Endothelial cell of umbilical vein (primary cell): ENCODE results near the gene ARHGAP30. TPM values are rescaled to one million over a fixed set of nuclear protein-coding genes. Genes with fewer than 3 reads are reported as not detected.

ENCODE experiments used
- BruUV-seq: library from RNA; stranded (reverse); fragments of 400-500 nt; replicated peaks from 2 replicates; lab custom pipeline; 2021; lab: Mats Ljungman, UMichigan
- CTCF ChIA-PET: fragments of 300-600, 350-600 bp; sonication (Branson Sonifier 250); formaldehyde crosslinking; loops from one replicate; lab custom pipeline; 2021; ENCODE audit warnings: antibody characterized with exemption, inconsistent platforms; lab: Charles Lee
- POLR2A ChIA-PET: fragments of 300-600, 350-600 bp; sonication (Branson Sonifier 250); formaldehyde crosslinking; loops from one replicate; lab custom pipeline; 2021; ENCODE audit warnings: antibody characterized with exemption, inconsistent platforms; lab: Charles Lee
- DNase-seq: peaks from one replicate; pipeline ENCODE4 v3.0.0-alpha.2; 2011; ENCODE audit warnings: low read depth, low spot score
- FAIRE-seq: peaks from 2 replicates; lab custom pipeline; 2011; peaks lifted over from hg19 to GRCh38; lab: Jason Lieb, UNC
- H2AFZ ChIP-seq: 2 replicates; pipeline ENCODE4 v1.6.0; 2012; ENCODE audit warnings: low read depth, low read length, control low read depth, inconsistent platforms
- H3K27ac ChIP-seq: 2 replicates; pipeline ENCODE4 v1.5.1; 2011; ENCODE audit warnings: low read depth, mild to moderate bottlenecking, control low read depth, low read length, moderate library complexity; ENCODE audit not compliant: insufficient read depth
- H3K27me3 ChIP-seq, 2 experiments: 2 replicates each; pipeline versions ENCODE4 v1.6.0 to v1.6.1; 2011; ENCODE audit warnings: low read length in 2 of 2, mixed read lengths in 1 of 2; ENCODE audit not compliant: control insufficient read depth in 2 of 2, insufficient read depth in 2 of 2
- H3K36me3 ChIP-seq, 2 experiments: 2 replicates in 1 of 2; 3 replicates in 1 of 2; pipeline ENCODE4 v1.5.1; 2011; ENCODE audit warnings: low read length in 2 of 2, mild to moderate bottlenecking in 1 of 2, moderate library complexity in 1 of 2; ENCODE audit not compliant: control insufficient read depth in 2 of 2, insufficient read depth in 2 of 2; ENCODE audit errors: extremely low read depth in 1 of 2
- H3K4me1 ChIP-seq: 3 replicates; pipeline ENCODE4 v1.5.1; 2011; ENCODE audit warnings: mild to moderate bottlenecking, low read length; ENCODE audit not compliant: control insufficient read depth, insufficient read depth; ENCODE audit errors: extremely low read depth
- H3K4me2 ChIP-seq: 2 replicates; pipeline ENCODE4 v1.6.1; 2011; ENCODE audit warnings: low read length, control low read depth, mixed read lengths; ENCODE audit not compliant: insufficient read depth
- H3K4me3 ChIP-seq, 3 experiments: fragments of 200-600 bp in 1 of 3; sonication (generic), shearing (Covaris generic) in 1 of 3; replicated peaks in 1 of 3; 2 replicates each; pipeline ENCODE4 v1.5.1; 2011 to 2016; ENCODE audit warnings: control low read depth in 3 of 3, low read length in 3 of 3, mild to moderate bottlenecking in 2 of 3, inconsistent platforms in 1 of 3, low read depth in 1 of 3, moderate library complexity in 1 of 3; ENCODE audit not compliant: insufficient read depth in 1 of 3
- H3K79me2 ChIP-seq: 2 replicates; pipeline ENCODE4 v1.6.0; 2012; ENCODE audit warnings: low read length, inconsistent platforms; ENCODE audit not compliant: control insufficient read depth, insufficient read depth
- H3K9ac ChIP-seq: replicated peaks from 2 replicates; pipeline ENCODE3; 2011; ENCODE audit warnings: low read length, control low read depth; ENCODE audit not compliant: insufficient read depth; ENCODE audit errors: extremely low read depth
- H3K9me1 ChIP-seq: replicated peaks from 3 replicates; pipeline ENCODE4 v1.6.0; 2011; ENCODE audit warnings: mild to moderate bottlenecking, low read length; ENCODE audit not compliant: control insufficient read depth, insufficient read depth; ENCODE audit errors: extremely low read depth
- H3K9me3 ChIP-seq: replicated peaks from 2 replicates; pipeline ENCODE4 v1.5.1; 2012; ENCODE audit warnings: low read length, inconsistent platforms; ENCODE audit not compliant: control insufficient read depth, insufficient read depth
- H4K20me1 ChIP-seq: replicated peaks from 2 replicates; pipeline ENCODE3; 2011; ENCODE audit warnings: mild to moderate bottlenecking, low read length; ENCODE audit not compliant: control insufficient read depth, insufficient read depth; ENCODE audit errors: extremely low read depth
- CTCF ChIP-seq, 2 donors: IDR thresholded peaks; 1 replicate in 1 of 2; 2 replicates in 1 of 2; pipeline ENCODE4 v1.5.1; 2011; ENCODE audit warnings: low read length in 2 of 2, mild to moderate bottlenecking in 2 of 2, moderate library complexity in 2 of 2, control low read depth in 1 of 2, inconsistent platforms in 1 of 2, low read depth in 1 of 2; ENCODE audit not compliant: insufficient read depth in 1 of 2; ENCODE audit errors: extremely low read depth in 1 of 2
- EZH2 ChIP-seq: IDR thresholded peaks from 2 replicates; pipeline ENCODE4 v1.6.1; 2012; ENCODE audit warnings: borderline replicate concordance, low read depth, mild to moderate bottlenecking, moderate library complexity, low read length, inconsistent platforms; ENCODE audit not compliant: severe bottlenecking
- FOS ChIP-seq: IDR thresholded peaks from 2 replicates; pipeline ENCODE4 v1.6.1; 2011; ENCODE audit warnings: mild to moderate bottlenecking, low read length, moderate library complexity, borderline replicate concordance; ENCODE audit not compliant: insufficient read depth
- GATA2 ChIP-seq: IDR thresholded peaks from 2 replicates; pipeline ENCODE4 v1.7.0; 2011; ENCODE audit warnings: low read depth, mild to moderate bottlenecking, moderate library complexity, mixed read lengths, low read length; ENCODE audit not compliant: insufficient read length, insufficient read depth
- JUN ChIP-seq: IDR thresholded peaks from 2 replicates; pipeline ENCODE4 v1.6.1; 2011; ENCODE audit warnings: borderline replicate concordance, low read depth; ENCODE audit not compliant: insufficient read length, insufficient read depth
- MAX ChIP-seq: IDR thresholded peaks from 2 replicates; pipeline ENCODE4 v1.6.1; 2011; ENCODE audit not compliant: insufficient read depth, insufficient read length
- MYC ChIP-seq: IDR thresholded peaks from one replicate; pipeline ENCODE4 v1.6.1; 2011; ENCODE audit warnings: mild to moderate bottlenecking, low read depth, low read length
- POLR2A ChIP-seq: IDR thresholded peaks from 2 replicates; pipeline ENCODE4 v1.6.1; 2012; ENCODE audit warnings: low read depth, mild to moderate bottlenecking, control low read depth, low read length
- POLR2AphosphoS5 ChIP-seq: IDR thresholded peaks from 2 replicates; pipeline ENCODE4 v1.6.1; 2012; ENCODE audit warnings: low read depth, mild to moderate bottlenecking, control low read depth, low read length, moderate library complexity; ENCODE audit not compliant: insufficient read depth
- dilution Hi-C: fragments of 300-500 bp; cut with MboI; formaldehyde crosslinking; loops from one replicate; pipeline ENCODE4 v1.15.0; 2019; ENCODE audit warnings: low sequenced_read_pairs; ENCODE audit not compliant: extremely low pct_ligation_motif_present
- intact Hi-C: fragments of 100-400 bp; cut with micrococcal nuclease; formaldehyde crosslinking; loops from one replicate; pipeline ENCODE4 v1.10.0; 2022
- polyA plus RNA-seq, 4 experiments: library from polyadenylated mRNA; depleted of rRNA in 3 of 4; stranded (reverse) in 3 of 4; unstranded in 1 of 4; fragments of >200 nt; gene quantifications; 2 replicates each; pipeline versions ENCODE4 v1.2.1 to v1.2.3, GENCODE V29; 2011 to 2012; ENCODE audit warnings: missing spikeins in 1 of 4
- total RNA-seq: library from RNA; stranded (reverse); gene quantifications from 2 replicates; pipeline ENCODE4 v1.2.3, GENCODE V29; 2021

The ARHGAP30 gene
- total and polyA plus RNA-seq, 2 donors (not counting 3 experiments of a cell fraction or from before 2014, with no cell fraction given): not detected

GRCh38 chr1:161094481-161094880 is 24.8 kb upstream of the ARHGAP30 start:
- H3K4me2 ChIP-seq: no peak overlapping the region
- no peak for FAIRE-seq
- no peak overlapping the region for H3K9ac ChIP-seq
- peaks cover 8% of the 10 kb centered on the region for H3K4me1 ChIP-seq
- BruUV-seq: no TSS peak
- no peaks in the 10 kb centered on the region for H3K27me3 ChIP-seq
- no peaks in the 10 kb centered on the region for H3K9me1 ChIP-seq
- no peaks in the 10 kb centered on the region for H4K20me1 ChIP-seq
- dilution Hi-C loops: no loop called here
- no peak for DNase-seq
- CTCF ChIA-PET: interaction anchor here (1.3 to 7.6 kb wide), 2 partner anchors 98 to 104 kb away, joined by 4 to 197 read pairs; no protein-coding TSS in a partner anchor
- H3K79me2 ChIP-seq: no peaks in the 10 kb centered on the region
- no peak overlapping the region for H3K4me3 ChIP-seq
- POLR2A ChIA-PET: no interaction called here
- H3K36me3 ChIP-seq: peaks cover 0 to 2% of the 10 kb centered on the region in 2 experiments
- no peak overlapping the region for H3K27ac ChIP-seq
- TF ChIP-seq EZH2: no peak
- TF ChIP-seq GATA2: no peak
- TF ChIP-seq MYC: no peak
- no peak for TF ChIP-seq FOS
- no peak for TF ChIP-seq MAX
- TF ChIP-seq JUN: no peak
- TF ChIP-seq POLR2AphosphoS5: no peak
- no peak for TF ChIP-seq POLR2A
- intact Hi-C loops: no loop called here
- H3K9me3 ChIP-seq: no peaks in the 10 kb centered on the region
- H2AFZ ChIP-seq: no peak overlapping the region

- H3K27me3 ChIP-seq: no peaks in the 10 kb centered on the region
- no peaks in the 10 kb centered on the region for H3K36me3 ChIP-seq
- DNase-seq: no peak
- POLR2A ChIA-PET: no interaction called here
- no peak for TF ChIP-seq FOS
- no peak for TF ChIP-seq POLR2A
- TF ChIP-seq POLR2AphosphoS5: no peak
- TF ChIP-seq EZH2: no peak
- TF ChIP-seq CTCF (IDR thresholded peaks at IDR 0.05; ENCODE audit: extremely low read depth in 1 of 2, insufficient read depth in 1 of 2, low read depth in 1 of 2, low read length in 2 of 2): no peak
- H4K20me1 ChIP-seq: no peaks in the 10 kb centered on the region
- H3K4me1 ChIP-seq: no peaks in the 10 kb centered on the region
- H2AFZ ChIP-seq: no peak overlapping the region
- CTCF ChIA-PET: interaction anchor here (1.5 kb wide), 1 partner anchor 95 kb away, joined by 4 read pairs; no protein-coding TSS in a partner anchor
- H3K79me2 ChIP-seq: no peaks in the 10 kb centered on the region
- H3K9ac ChIP-seq: no peak overlapping the region
- no peak overlapping the region for H3K4me2 ChIP-seq
- no peak overlapping the region for H3K4me3 ChIP-seq
- no peak overlapping the region for H3K27ac ChIP-seq
- dilution Hi-C loops (no loop called here), intact Hi-C loops (no loop called here)
- H3K9me3 ChIP-seq: no peaks in the 10 kb centered on the region
- no peaks in the 10 kb centered on the region for H3K9me1 ChIP-seq
- BruUV-seq: no TSS peak
- FAIRE-seq: no peak
Observed at GRCh38 chr1:161092621-161093028, 22.9 kb upstream of the ARHGAP30 start.
